K562 (cell line): Measurements from ENCODE around the gene FAM53B. TPM values are rescaled to one million over a fixed set of nuclear protein-coding genes. Genes with fewer than 3 reads are reported as not detected.
A peak's percentile ranks its signal among the peaks of the same experiment; 100 is the strongest.

Experiments used
- ATAC-seq: fragments of 200-7000 bp; cut with Tn5 transposase; 3 replicates; pipeline ENCODE4 v1.9.1; 2020; ENCODE audit warnings: moderate library complexity
- BruUV-seq: library from RNA; stranded (reverse); fragments of 400-500 nt; replicated peaks from 2 replicates; lab custom pipeline; 2021; lab: Mats Ljungman, UMichigan
- CTCF ChIA-PET: fragments of 300-600 bp; formaldehyde crosslinking; extraction: SDS; loops from one replicate; lab custom pipeline; 2021; ENCODE audit warnings: low intra/inter-chr PET ratio; lab: Yijun Ruan, JAX
- POLR2A ChIA-PET: fragments of 300-600, 350-650 bp; sonication (Branson Sonifier 250); formaldehyde crosslinking; extraction: SDS; loops from one replicate; lab custom pipeline; 2021; ENCODE audit warnings: antibody characterized with exemption, inconsistent platforms; lab: Yijun Ruan, JAX
- DNase-seq, 4 experiments: peaks; one replicate each; pipeline versions ENCODE4 v3.0.0 to v3.0.0-alpha.2; 2011 to 2018; ENCODE audit warnings: low spot score in 3 of 4, mixed read lengths in 3 of 4; ENCODE audit errors: extremely low read depth in 1 of 4
- FAIRE-seq: peaks from 2 replicates; lab custom pipeline; 2011; peaks lifted over from hg19 to GRCh38; lab: Jason Lieb, UNC
- H2AFZ ChIP-seq: 2 replicates; pipeline ENCODE4 v1.6.0; 2011; ENCODE audit warnings: low read depth, low read length, control low read depth, inconsistent platforms
- H3K27ac ChIP-seq: fragments of 200-600 bp; 3 replicates; pipeline ENCODE4 v1.8.0; 2011; ENCODE audit warnings: low read depth, mild to moderate bottlenecking, control low read depth, inconsistent platforms, low read length, moderate library complexity, mixed read lengths; ENCODE audit errors: extremely low read depth
- H3K27me3 ChIP-seq, 2 experiments: fragments of 300-600 bp in 1 of 2; 2 replicates in 1 of 2; 3 replicates in 1 of 2; pipeline versions ENCODE4 v1.6.0 to v1.8.0; 2011; ENCODE audit warnings: inconsistent platforms in 2 of 2, low read length in 2 of 2, mild to moderate bottlenecking in 1 of 2, mixed read lengths in 1 of 2, moderate library complexity in 1 of 2; ENCODE audit not compliant: control insufficient read depth in 2 of 2, insufficient read depth in 2 of 2
- H3K36me3 ChIP-seq: fragments of 300-600 bp; 3 replicates; pipeline ENCODE4 v1.8.0; 2011; ENCODE audit warnings: mild to moderate bottlenecking, low read length, inconsistent platforms; ENCODE audit not compliant: control insufficient read depth, insufficient read depth
- H3K4me1 ChIP-seq, 2 experiments: fragments of 200-600 bp in 1 of 2; replicated peaks in 1 of 2; 2 replicates in 1 of 2; 3 replicates in 1 of 2; pipeline versions ENCODE4 v1.5.1 to v1.8.0; 2011; ENCODE audit warnings: inconsistent platforms in 2 of 2, low read length in 2 of 2, mild to moderate bottlenecking in 1 of 2, mixed read lengths in 1 of 2, moderate library complexity in 1 of 2; ENCODE audit not compliant: control insufficient read depth in 2 of 2, insufficient read depth in 2 of 2
- H3K4me2 ChIP-seq: 2 replicates; pipeline ENCODE4 v1.6.1; 2011; ENCODE audit warnings: low read length, control low read depth, inconsistent platforms, mixed read lengths; ENCODE audit not compliant: insufficient read depth
- H3K4me3 ChIP-seq: fragments of 200-600 bp; sonication (generic), shearing (Covaris generic); 2 replicates; pipeline ENCODE4 v1.5.1; 2016; ENCODE audit warnings: control low read depth, inconsistent platforms
- H3K79me2 ChIP-seq: fragments of 200-600 bp; 3 replicates; pipeline ENCODE4 v1.8.0; 2011; ENCODE audit warnings: low read length, inconsistent platforms; ENCODE audit not compliant: control insufficient read depth, insufficient read depth
- H3K9ac ChIP-seq, 2 experiments: 2 replicates each; pipeline versions ENCODE4 v1.6.0 to v1.6.1; 2011; ENCODE audit warnings: low read depth in 2 of 2, low read length in 2 of 2, control low read depth in 1 of 2, inconsistent platforms in 1 of 2, mild to moderate bottlenecking in 1 of 2, mixed read lengths in 1 of 2; ENCODE audit not compliant: insufficient read depth in 1 of 2
- H3K9me1 ChIP-seq: one replicate; pipeline ENCODE4 v1.6.0; 2011; ENCODE audit warnings: inconsistent platforms, mild to moderate bottlenecking, low read length, moderate library complexity; ENCODE audit not compliant: control insufficient read depth, insufficient read depth
- H3K9me3 ChIP-seq: replicated peaks from 2 replicates; pipeline ENCODE4 v1.5.1; 2011; ENCODE audit warnings: low read depth, low read length, inconsistent platforms; ENCODE audit not compliant: control insufficient read depth, insufficient read depth
- H4K20me1 ChIP-seq: replicated peaks from 2 replicates; pipeline ENCODE4 v1.6.1; 2011; ENCODE audit warnings: low read length, inconsistent platforms, mixed read lengths; ENCODE audit not compliant: control insufficient read depth, insufficient read depth
- CEBPZ ChIP-seq: fragments of 150-350 bp; IDR thresholded peaks from 2 replicates; pipeline ENCODE4 v1.6.1; 2014; ENCODE audit warnings: low read depth, mild to moderate bottlenecking, low read length, borderline replicate concordance
- MED1 ChIP-seq: sonication (generic); formaldehyde crosslinking; IDR thresholded peaks from 2 replicates; pipeline ENCODE4 v1.8.1; 2023; ENCODE audit warnings: missing genetic modification reagents, borderline replicate concordance
- NFE2L1 ChIP-seq: fragments of 450-650 bp; IDR thresholded peaks from 2 replicates; pipeline ENCODE4 v1.6.1; 2016; ENCODE audit warnings: missing genetic modification characterization, low read depth, mild to moderate bottlenecking, missing compliant biosample characterization, moderate library complexity, borderline replicate concordance
- TCF3 ChIP-seq: sonication (generic); formaldehyde crosslinking; IDR thresholded peaks from 2 replicates; pipeline ENCODE4 v1.4.0; 2020; ENCODE audit warnings: mild to moderate bottlenecking, missing genetic modification reagents
- ZBTB5 ChIP-seq: fragments of 450-650 bp; IDR thresholded peaks from 2 replicates; pipeline ENCODE4 v1.6.1; 2017; ENCODE audit warnings: antibody characterized with exemption
- ZNF12 ChIP-seq: sonication (generic); formaldehyde crosslinking; IDR thresholded peaks from 2 replicates; pipeline ENCODE4 v1.4.0; 2020; ENCODE audit warnings: mild to moderate bottlenecking, missing genetic modification reagents
- ZNF165 ChIP-seq: fragments of 250-450 bp; sonication (Bioruptor Pico); IDR thresholded peaks from 2 replicates; pipeline ENCODE4 v1.4.0; 2020; ENCODE audit warnings: borderline replicate concordance
- ZNF282 ChIP-seq: sonication (generic); formaldehyde crosslinking; IDR thresholded peaks from 2 replicates; pipeline ENCODE4 v1.8.1; 2023; ENCODE audit warnings: missing genetic modification reagents
- WGBS: fragments of 100-300 bp; shearing (Covaris generic); methylation state at CpG from one replicate; pipeline ENCODE4 v1.1.6; 2016; ENCODE audit warnings: low coverage, mixed read lengths; ENCODE audit not compliant: insufficient coverage; ENCODE audit errors: missing lambda C conversion rate; 5-methylcytosine and 5-hydroxymethylcytosine counted together
- in situ Hi-C: fragments of 300-500 bp; cut with MboI; formaldehyde crosslinking; loops from 4 replicates; pipeline ENCODE4 v1.15.0; 2018; ENCODE audit warnings: inconsistent platforms, mixed read lengths
- intact Hi-C: fragments of 100-400 bp; cut with micrococcal nuclease; formaldehyde crosslinking; loops from 2 replicates; pipeline ENCODE4 v1.14.2; 2022
- polyA plus RNA-seq, 8 experiments: library from polyadenylated mRNA; depleted of rRNA in 4 of 8; stranded (reverse) in 5 of 8; unstranded in 3 of 8; fragments of >200 nt; fragmentation: Nextera tagmentation in 2 of 8; fragmentation: Illumina TruSeq in 1 of 8; extraction: Ambion mirVana in 2 of 8; extraction: Trizol in 1 of 8; gene quantifications; 2 replicates each; pipeline versions ENCODE4 v1.2.1 to v1.2.3, GENCODE V29; 2011 to 2014; ENCODE audit warnings: inconsistent platforms in 1 of 8, missing spikeins in 1 of 8
- total RNA-seq, 7 experiments: library from RNA; depleted of rRNA in 6 of 7; stranded (reverse); fragments of >200 nt in 6 of 7; fragmentation: Illumina TruSeq in 2 of 7; extraction: Trizol in 2 of 7; gene quantifications; 2 replicates each; pipeline versions ENCODE4 v1.2.1 to v1.2.3, GENCODE V29; 2011 to 2021; ENCODE audit warnings: low replicate concordance in 1 of 7
- TF ChIP-seq, protein P1 (sequence below): fragments of 450-650 bp; formaldehyde crosslinking; IDR thresholded peaks from 2 replicates; pipeline ENCODE4 v1.4.0; 2020; ENCODE audit warnings: mild to moderate bottlenecking, moderate library complexity
- TF ChIP-seq, protein P2 (sequence below): conservative IDR thresholded peaks from 2 replicates; pipeline ENCODE4 v1.6.1; 2011; ENCODE audit warnings: low read depth, mild to moderate bottlenecking, low read length; ENCODE audit not compliant: control insufficient read depth
- TF ChIP-seq, protein P3 (sequence below): sonication (generic); formaldehyde crosslinking; IDR thresholded peaks from 2 replicates; pipeline ENCODE4 v1.8.1; 2022; ENCODE audit warnings: missing genetic modification reagents

FAM53B gene
- total and polyA plus RNA-seq, 9 of the 15 experiments (the other 6 are each of a cell fraction or from before 2014, with no cell fraction given), result 0.03 to 16.5 (median 5.0) TPM

GRCh38 chr10:124705381-124705740, 38.8 kb downstream of the FAM53B start:
- CTCF ChIA-PET, result no interaction called here
- H3K27ac ChIP-seq, result no peak overlapping the region
- TF ChIP-seq, protein P1, sequence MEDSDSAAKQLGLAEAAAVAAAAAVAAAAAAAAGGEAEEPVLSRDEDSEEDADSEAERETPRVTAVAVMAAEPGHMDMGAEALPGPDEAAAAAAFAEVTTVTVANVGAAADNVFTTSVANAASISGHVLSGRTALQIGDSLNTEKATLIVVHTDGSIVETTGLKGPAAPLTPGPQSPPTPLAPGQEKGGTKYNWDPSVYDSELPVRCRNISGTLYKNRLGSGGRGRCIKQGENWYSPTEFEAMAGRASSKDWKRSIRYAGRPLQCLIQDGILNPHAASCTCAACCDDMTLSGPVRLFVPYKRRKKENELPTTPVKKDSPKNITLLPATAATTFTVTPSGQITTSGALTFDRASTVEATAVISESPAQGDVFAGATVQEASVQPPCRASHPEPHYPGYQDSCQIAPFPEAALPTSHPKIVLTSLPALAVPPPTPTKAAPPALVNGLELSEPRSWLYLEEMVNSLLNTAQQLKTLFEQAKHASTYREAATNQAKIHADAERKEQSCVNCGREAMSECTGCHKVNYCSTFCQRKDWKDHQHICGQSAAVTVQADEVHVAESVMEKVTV, result no peak
- TF ChIP-seq NFE2L1 (tag), result no peak
- no peak for TF ChIP-seq ZBTB5
- TF ChIP-seq ZNF165 (CRISPR knock-in tag), result no peak
- TF ChIP-seq, protein P2, sequence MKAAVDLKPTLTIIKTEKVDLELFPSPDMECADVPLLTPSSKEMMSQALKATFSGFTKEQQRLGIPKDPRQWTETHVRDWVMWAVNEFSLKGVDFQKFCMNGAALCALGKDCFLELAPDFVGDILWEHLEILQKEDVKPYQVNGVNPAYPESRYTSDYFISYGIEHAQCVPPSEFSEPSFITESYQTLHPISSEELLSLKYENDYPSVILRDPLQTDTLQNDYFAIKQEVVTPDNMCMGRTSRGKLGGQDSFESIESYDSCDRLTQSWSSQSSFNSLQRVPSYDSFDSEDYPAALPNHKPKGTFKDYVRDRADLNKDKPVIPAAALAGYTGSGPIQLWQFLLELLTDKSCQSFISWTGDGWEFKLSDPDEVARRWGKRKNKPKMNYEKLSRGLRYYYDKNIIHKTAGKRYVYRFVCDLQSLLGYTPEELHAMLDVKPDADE, result no peak
- TF ChIP-seq ZNF12, result no peak
- no peak for TF ChIP-seq TCF3 (CRISPR knock-in tag)
- TF ChIP-seq ZNF282 (CRISPR knock-in tag), result no peak
- TF ChIP-seq, protein P3, sequence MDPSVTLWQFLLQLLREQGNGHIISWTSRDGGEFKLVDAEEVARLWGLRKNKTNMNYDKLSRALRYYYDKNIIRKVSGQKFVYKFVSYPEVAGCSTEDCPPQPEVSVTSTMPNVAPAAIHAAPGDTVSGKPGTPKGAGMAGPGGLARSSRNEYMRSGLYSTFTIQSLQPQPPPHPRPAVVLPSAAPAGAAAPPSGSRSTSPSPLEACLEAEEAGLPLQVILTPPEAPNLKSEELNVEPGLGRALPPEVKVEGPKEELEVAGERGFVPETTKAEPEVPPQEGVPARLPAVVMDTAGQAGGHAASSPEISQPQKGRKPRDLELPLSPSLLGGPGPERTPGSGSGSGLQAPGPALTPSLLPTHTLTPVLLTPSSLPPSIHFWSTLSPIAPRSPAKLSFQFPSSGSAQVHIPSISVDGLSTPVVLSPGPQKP (CRISPR knock-in tag), result no peak
- TF ChIP-seq MED1 (CRISPR knock-in tag), result no peak
- no peak for TF ChIP-seq CEBPZ

More at GRCh38 chr10:124705381-124705740, 38.8 kb downstream of the FAM53B start:
- H3K79me2 ChIP-seq, result peaks cover 7% of the 10 kb centered on the region; the same call in 2 of the 3 replicates
- H2AFZ ChIP-seq, result no peak overlapping the region
- no peak for ATAC-seq
- FAIRE-seq, result no peak
- DNase-seq, result no peak
- H3K36me3 ChIP-seq, result peaks cover 57% of the 10 kb centered on the region; the same call in 2 of the 3 replicates
- 84% methylated on average over 4 of the region's 9 CpGs for WGBS
- no peaks in the 10 kb centered on the region for H3K9me3 ChIP-seq
- no TSS peak for BruUV-seq
- in situ Hi-C loops (no loop called here), intact Hi-C loops (no loop called here)
- H3K27me3 ChIP-seq, result no peaks in the 10 kb centered on the region
- H3K9me1 ChIP-seq, result peaks cover 3% of the 10 kb centered on the region
- H3K9ac ChIP-seq, result peak overlapping the region in 1 of 2 experiments; percentile 35; a peak in 2 of 4 replicates
- POLR2A ChIA-PET, result interaction anchor here (0.6 to 1.0 kb wide), 2 partner anchors 13 to 14 kb away, joined by 3 to 5 read pairs; no protein-coding TSS in a partner anchor
- peaks cover 18 to 31% of the 10 kb centered on the region in 2 experiments for H3K4me1 ChIP-seq
- H3K4me3 ChIP-seq, result no peak overlapping the region
- no peaks in the 10 kb centered on the region for H4K20me1 ChIP-seq
- no peak overlapping the region for H3K4me2 ChIP-seq
